Left lobe of liver (tissue), 2 donors: Measurements from ENCODE around the gene RNU1-4. TPM values are rescaled to one million over a fixed set of nuclear protein-coding genes. Genes with fewer than 3 reads are reported as not detected.
"Not testable (repeated sequence)": the region's sequence is repeated elsewhere in the genome, so short reads cannot be mapped to it uniquely, and the experiment has no call there.

Source experiments
- ATAC-seq: fragments of 200-7000 bp; cut with Tn5 transposase; one replicate; pipeline ENCODE4 v1.9.1; 2020; ENCODE audit warnings: mild to moderate bottlenecking, moderate library complexity
- DNase-seq: peaks from one replicate; pipeline ENCODE4 v3.0.0-alpha.2; 2020; ENCODE audit warnings: low spot score
- total RNA-seq: library from RNA; stranded (reverse); gene quantifications from one replicate; pipeline ENCODE4 v1.2.1, GENCODE V29; 2021
- donor health status: DM: no; HTN: no; CAD: no; lungs with moderate emphysema.
- donor health status: DM: no; HTN: yes; CAD: no.

Gene RNU1-4
- total RNA-seq, 1 donor from 2014 or later: 1,159 TPM

- ATAC-seq (peak; percentile 30), DNase-seq (peak; percentile 37)
These were observed 14.7 kb upstream of the RNU1-4 start for GRCh38 chr1:16725439-16726245.

GRCh38 chr1:16727190-16728111 lies 12.9 kb upstream of the RNU1-4 start:
- DNase-seq (peak; percentile 54), ATAC-seq (peak; percentile 21)

- DNase-seq: not testable (repeated sequence)
These were observed 11.9 kb upstream of the RNU1-4 start for GRCh38 chr1:16728243-16728949.

GRCh38 chr1:16732254-16732896 lies 7.9 kb upstream of the RNU1-4 start:
- not testable (repeated sequence) for ATAC-seq, DNase-seq

More at GRCh38 chr1:16728243-16728949, 11.9 kb upstream of the RNU1-4 start:
- not testable (repeated sequence) for ATAC-seq

GRCh38 chr1:16741230-16741629 lies 914 bp downstream of the RNU1-4 start:
- not testable (repeated sequence) for DNase-seq, ATAC-seq

- not testable (repeated sequence) for ATAC-seq, DNase-seq
These were observed 7.3 kb downstream of the RNU1-4 start for GRCh38 chr1:16747660-16748059.

GRCh38 chr1:16748710-16749109 lies 8.4 kb downstream of the RNU1-4 start:
- ATAC-seq, DNase-seq: not testable (repeated sequence)

GRCh38 chr1:16749910-16750888 lies 9.9 kb downstream of the RNU1-4 start:
- ATAC-seq: peak; percentile 88
- DNase-seq: not testable (repeated sequence)

- DNase-seq, ATAC-seq: not testable (repeated sequence)
These were observed 12.5 kb downstream of the RNU1-4 start for GRCh38 chr1:16752770-16753169.

GRCh38 chr1:16755385-16755784 lies 15.1 kb downstream of the RNU1-4 start:
- peak; percentile 64 for ATAC-seq

GRCh38 chr1:16755932-16756331 lies 15.6 kb downstream of the RNU1-4 start:
- not testable (repeated sequence) for DNase-seq, ATAC-seq

More at GRCh38 chr1:16755385-16755784, 15.1 kb downstream of the RNU1-4 start:
- DNase-seq: peak; percentile 51

GRCh38 chr1:16757574-16757973 lies 17.3 kb downstream of the RNU1-4 start:
- DNase-seq: not testable (repeated sequence)
- ATAC-seq: peak; percentile 5

GRCh38 chr1:16758060-16758459 lies 17.7 kb downstream of the RNU1-4 start:
- DNase-seq: peak; percentile 28
- ATAC-seq: not testable (repeated sequence)

GRCh38 chr1:16759041-16759493 lies 18.8 kb downstream of the RNU1-4 start:
- ATAC-seq: peak; percentile 7
- peak; percentile 47 for DNase-seq

GRCh38 chr1:16759650-16760455 lies 19.5 kb downstream of the RNU1-4 start:
- peak; percentile 48 for DNase-seq
- ATAC-seq: peak; percentile 85

GRCh38 chr1:16760456-16760765 lies 20.1 kb downstream of the RNU1-4 start:
- not testable (repeated sequence) for ATAC-seq, DNase-seq

GRCh38 chr1:16760801-16761200 lies 20.5 kb downstream of the RNU1-4 start:
- peak; percentile 46 for DNase-seq

GRCh38 chr1:16764248-16764819 lies 24.0 kb downstream of the RNU1-4 start:
- not testable (repeated sequence) for ATAC-seq

More at GRCh38 chr1:16760801-16761200, 20.5 kb downstream of the RNU1-4 start:
- ATAC-seq: not testable (repeated sequence)

More at GRCh38 chr1:16764248-16764819, 24.0 kb downstream of the RNU1-4 start:
- DNase-seq: peak; percentile 59
